ENCODE measurements around the gene PRKRIP1. TPM values are rescaled to one million over a fixed set of nuclear protein-coding genes. Genes with fewer than 3 reads are reported as not detected.

PRKRIP1 gene
- total and polyA plus RNA-seq, 9 donors, result 17.4 to 28.8 (median 23.9) TPM

GRCh38 chr7:102413611-102414010 lies 17.4 kb downstream of the PRKRIP1 start:
- H3K27ac ChIP-seq, result no peak overlapping the region
- no peaks in the 10 kb centered on the region for H3K36me3 ChIP-seq
- no peak for DNase-seq
- TF ChIP-seq POLR2A (IDR thresholded peaks at IDR 0.05) (no peak), CTCF (IDR thresholded peaks at IDR 0.05) (no peak), EP300 (IDR thresholded peaks at IDR 0.05) (no peak)
- no peaks in the 10 kb centered on the region for H3K4me1 ChIP-seq (ENCODE audit: insufficient read depth)
- intact Hi-C loops (cut with DNase I), result no loop called here
- no peaks in the 10 kb centered on the region for H3K27me3 ChIP-seq
- no peak overlapping the region for H3K4me3 ChIP-seq
- WGBS, 3 donors, result 92 to 96% (median 94%) methylated on average over 4 of the region's 4 CpGs
- no peaks in the 10 kb centered on the region for H3K9me3 ChIP-seq

- Histone ChIP-seq H3K27ac (no peak overlapping the region), H3K36me3 (no peaks in the 10 kb centered on the region), H3K27me3 (no peaks in the 10 kb centered on the region), H3K9me3 (no peaks in the 10 kb centered on the region), H3K4me1 (ENCODE audit: insufficient read depth) (no peaks in the 10 kb centered on the region), H3K4me3 (no peak overlapping the region)
- 87 to 90% (median 89%) methylated on average over 12 of the region's 12 CpGs for WGBS, 3 donors
- no peak for DNase-seq
- TF ChIP-seq EP300 (IDR thresholded peaks at IDR 0.05) (no peak), POLR2A (IDR thresholded peaks at IDR 0.05) (no peak)
- intact Hi-C loops (cut with DNase I), result no loop called here
These were observed 19.6 kb downstream of the PRKRIP1 start for GRCh38 chr7:102415685-102416225.

- H3K4me3 ChIP-seq, result no peak overlapping the region
- H3K36me3 ChIP-seq, result no peaks in the 10 kb centered on the region
- 90 to 93% (median 93%) methylated on average over 6 of the region's 6 CpGs for WGBS, 3 donors
- TF ChIP-seq EP300 (IDR thresholded peaks at IDR 0.05) (no peak), POLR2A (IDR thresholded peaks at IDR 0.05) (no peak), CTCF (IDR thresholded peaks at IDR 0.05) (no peak)
- H3K27me3 ChIP-seq, result no peaks in the 10 kb centered on the region
- no peaks in the 10 kb centered on the region for H3K9me3 ChIP-seq
- no peak overlapping the region for H3K27ac ChIP-seq
- no peak for DNase-seq
- no peaks in the 10 kb centered on the region for H3K4me1 ChIP-seq (ENCODE audit: insufficient read depth)
- intact Hi-C loops (cut with DNase I), result no loop called here
These were observed 20.2 kb downstream of the PRKRIP1 start for GRCh38 chr7:102416406-102416805.

- Histone ChIP-seq H3K4me3 (no peak overlapping the region), H3K4me1 (ENCODE audit: insufficient read depth) (no peaks in the 10 kb centered on the region), H3K27ac (no peak overlapping the region), H3K36me3 (no peaks in the 10 kb centered on the region), H3K9me3 (no peaks in the 10 kb centered on the region), H3K27me3 (no peaks in the 10 kb centered on the region)
- no peak for DNase-seq
- 74 to 79% (median 78%) methylated on average over 3 of the region's 3 CpGs for WGBS, 3 donors
- intact Hi-C loops (cut with DNase I), result no loop called here
- TF ChIP-seq POLR2A (IDR thresholded peaks at IDR 0.05) (no peak), EP300 (IDR thresholded peaks at IDR 0.05) (no peak), CTCF (IDR thresholded peaks at IDR 0.05) (no peak)
These were observed 20.9 kb downstream of the PRKRIP1 start for GRCh38 chr7:102417105-102417504.

- Histone ChIP-seq H3K27me3 (no peaks in the 10 kb centered on the region), H3K4me3 (no peak overlapping the region), H3K36me3 (no peaks in the 10 kb centered on the region), H3K4me1 (ENCODE audit: insufficient read depth) (no peaks in the 10 kb centered on the region), H3K27ac (no peak overlapping the region), H3K9me3 (no peaks in the 10 kb centered on the region)
- TF ChIP-seq CTCF (IDR thresholded peaks at IDR 0.05) (no peak), POLR2A (IDR thresholded peaks at IDR 0.05) (no peak), EP300 (IDR thresholded peaks at IDR 0.05) (no peak)
- intact Hi-C loops (cut with DNase I), result no loop called here
- no peak for DNase-seq
- WGBS, 3 donors, result 90 to 97% (median 95%) methylated on average over 5 of the region's 5 CpGs
These were observed 22.4 kb downstream of the PRKRIP1 start for GRCh38 chr7:102418592-102418991.
